ENCODE results near the gene KLHL5. TPM values are rescaled to one million over a fixed set of nuclear protein-coding genes. Genes with fewer than 3 reads are reported as not detected.

Gene KLHL5
- total RNA-seq, 4 donors from 2014 or later: 10.9 to 14.0 (median 11.8) TPM

DNA sequence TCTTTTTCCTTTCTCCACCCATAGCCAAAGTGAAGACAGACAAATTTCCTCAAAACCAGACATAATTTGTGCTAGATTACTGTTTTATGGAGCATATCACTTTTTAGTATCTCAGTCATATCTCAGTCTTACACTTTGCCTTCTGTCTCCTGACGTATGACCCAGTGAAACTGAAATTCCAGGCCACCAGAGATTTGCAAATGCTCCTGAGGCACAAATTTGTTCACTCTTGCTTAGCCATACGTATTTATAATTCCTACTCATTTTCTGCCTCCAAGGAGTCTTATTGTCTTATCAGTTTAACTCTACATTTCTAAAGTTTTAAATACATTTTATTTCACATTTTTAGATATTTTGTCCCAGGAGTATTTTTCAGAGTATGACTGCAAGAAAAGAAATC lies 39.8 kb upstream of the KLHL5 start:
- intact Hi-C loops (cut with DNase I; ENCODE audit: low total_unique reads) (no loop called here), in situ Hi-C loops (cut with MboI; ENCODE audit: low sequenced_read_pairs in 4 of 4) (no loop called here)

DNA sequence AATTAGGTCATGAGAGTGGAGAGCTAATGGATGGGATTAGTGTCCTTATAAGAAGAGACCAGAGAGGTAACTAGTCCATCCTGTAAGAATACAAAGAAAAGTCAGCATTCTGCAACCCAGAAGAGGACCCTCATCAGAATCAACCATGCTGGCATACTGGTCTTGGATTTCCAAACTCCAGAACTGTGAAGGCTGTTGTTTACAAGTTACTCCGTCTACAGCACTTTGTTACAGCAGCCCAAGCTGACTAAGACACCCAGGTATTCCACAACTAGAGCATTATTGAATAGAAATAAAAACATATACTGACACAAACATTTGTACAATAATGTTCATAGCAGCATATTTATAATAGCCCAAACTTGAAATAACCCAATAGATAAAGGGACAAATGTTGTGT lies 39.0 kb upstream of the KLHL5 start:
- Histone ChIP-seq H3K4me1 (no peaks in the 10 kb centered on the region), H3K27ac (no peak overlapping the region), H3K36me3 (no peaks in the 10 kb centered on the region), H3K27me3 (no peaks in the 10 kb centered on the region), H3K9me3 (no peaks in the 10 kb centered on the region), H3K4me3 (no peak overlapping the region)
- in situ Hi-C loops (cut with MboI; ENCODE audit: low sequenced_read_pairs in 4 of 4): no loop called here
- TF ChIP-seq, protein P1, sequence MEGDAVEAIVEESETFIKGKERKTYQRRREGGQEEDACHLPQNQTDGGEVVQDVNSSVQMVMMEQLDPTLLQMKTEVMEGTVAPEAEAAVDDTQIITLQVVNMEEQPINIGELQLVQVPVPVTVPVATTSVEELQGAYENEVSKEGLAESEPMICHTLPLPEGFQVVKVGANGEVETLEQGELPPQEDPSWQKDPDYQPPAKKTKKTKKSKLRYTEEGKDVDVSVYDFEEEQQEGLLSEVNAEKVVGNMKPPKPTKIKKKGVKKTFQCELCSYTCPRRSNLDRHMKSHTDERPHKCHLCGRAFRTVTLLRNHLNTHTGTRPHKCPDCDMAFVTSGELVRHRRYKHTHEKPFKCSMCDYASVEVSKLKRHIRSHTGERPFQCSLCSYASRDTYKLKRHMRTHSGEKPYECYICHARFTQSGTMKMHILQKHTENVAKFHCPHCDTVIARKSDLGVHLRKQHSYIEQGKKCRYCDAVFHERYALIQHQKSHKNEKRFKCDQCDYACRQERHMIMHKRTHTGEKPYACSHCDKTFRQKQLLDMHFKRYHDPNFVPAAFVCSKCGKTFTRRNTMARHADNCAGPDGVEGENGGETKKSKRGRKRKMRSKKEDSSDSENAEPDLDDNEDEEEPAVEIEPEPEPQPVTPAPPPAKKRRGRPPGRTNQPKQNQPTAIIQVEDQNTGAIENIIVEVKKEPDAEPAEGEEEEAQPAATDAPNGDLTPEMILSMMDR (IDR thresholded peaks at IDR 0.05 in 4 of 5, conservative IDR thresholded peaks at IDR 0.05 in 1 of 5): no peak
- TF ChIP-seq POLR2A (IDR thresholded peaks at IDR 0.05): no peak
- intact Hi-C loops (cut with DNase I; ENCODE audit: low total_unique reads): no loop called here
- ATAC-seq (no peak), DNase-seq (no peak)

More for the DNA sequence above, 39.8 kb upstream of the KLHL5 start:
- no peak for DNase-seq
- Histone ChIP-seq H3K4me3 (no peak overlapping the region), H3K27me3 (no peaks in the 10 kb centered on the region), H3K27ac (no peak overlapping the region), H3K36me3 (no peaks in the 10 kb centered on the region), H3K9me3 (no peaks in the 10 kb centered on the region), H3K4me1 (no peaks in the 10 kb centered on the region)
- ATAC-seq: no peak
- no peak for TF ChIP-seq POLR2A (IDR thresholded peaks at IDR 0.05)
- TF ChIP-seq, protein P1 (IDR thresholded peaks at IDR 0.05 in 4 of 5, conservative IDR thresholded peaks at IDR 0.05 in 1 of 5): no peak

DNA sequence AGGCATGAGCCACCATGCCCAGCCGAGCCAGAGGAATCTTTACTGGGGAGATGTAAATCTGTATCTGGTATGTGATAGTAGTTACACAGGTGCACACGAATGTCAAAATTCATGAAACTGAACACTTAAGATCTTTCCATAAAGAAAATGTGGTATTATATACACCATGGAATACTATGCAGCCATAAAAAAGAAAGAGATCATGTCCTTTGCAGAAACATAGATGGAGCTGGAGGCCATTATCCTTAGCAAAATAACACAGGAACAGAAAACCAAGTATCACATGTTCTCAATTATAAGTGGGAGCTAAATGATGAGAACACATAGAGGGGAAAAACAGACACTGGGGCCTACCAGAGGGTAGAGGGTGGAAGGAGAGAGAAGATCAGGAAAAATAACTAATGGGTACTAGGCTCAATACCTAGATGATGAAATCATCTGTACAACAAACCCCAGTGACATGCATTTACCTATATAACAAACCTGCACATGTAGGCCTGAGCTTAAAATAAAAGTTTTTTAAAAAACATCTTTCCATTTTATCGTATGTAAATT lies 37.6 kb upstream of the KLHL5 start:
- intact Hi-C loops (cut with DNase I; ENCODE audit: low total_unique reads) (no loop called here), in situ Hi-C loops (cut with MboI; ENCODE audit: low sequenced_read_pairs in 4 of 4) (no loop called here)
- Histone ChIP-seq H3K27ac (no peak overlapping the region), H3K36me3 (no peaks in the 10 kb centered on the region), H3K4me3 (no peak overlapping the region), H3K27me3 (no peaks in the 10 kb centered on the region), H3K9me3 (no peaks in the 10 kb centered on the region), H3K4me1 (no peaks in the 10 kb centered on the region)
- no peak for TF ChIP-seq POLR2A (IDR thresholded peaks at IDR 0.05)
- TF ChIP-seq, protein P1 (IDR thresholded peaks at IDR 0.05 in 4 of 5, conservative IDR thresholded peaks at IDR 0.05 in 1 of 5): no peak
- DNase-seq (no peak), ATAC-seq (no peak)

DNA sequence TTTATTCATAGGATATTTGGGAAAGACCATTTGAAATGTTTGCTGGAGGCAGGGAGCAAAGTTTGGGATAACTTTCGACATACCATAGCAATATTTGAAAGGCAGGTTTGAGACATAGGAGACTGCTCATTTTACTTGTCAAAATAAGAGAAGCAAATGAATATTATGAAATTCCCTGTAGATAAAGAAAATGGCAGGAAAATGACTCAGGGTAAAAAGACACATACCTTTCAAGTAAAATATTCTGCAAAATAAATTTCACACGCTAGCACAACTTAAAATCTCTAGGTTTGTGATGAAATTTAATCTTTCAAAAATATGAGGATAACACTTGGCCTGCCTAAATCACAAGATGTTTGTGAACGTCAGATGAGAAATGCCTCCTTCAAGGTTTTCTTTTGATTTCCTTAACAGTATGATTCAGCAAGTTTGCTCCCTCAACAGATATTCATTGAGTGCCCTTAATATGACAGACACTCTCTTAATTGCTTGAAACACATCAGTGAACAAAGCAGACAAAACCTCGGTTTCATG lies 36.4 kb upstream of the KLHL5 start:
- no peak overlapping the region for H3K4me3 ChIP-seq
- ATAC-seq: no peak
- no peak for DNase-seq
- no peak overlapping the region for H3K27ac ChIP-seq
- intact Hi-C loops (cut with DNase I; ENCODE audit: low total_unique reads) (no loop called here), in situ Hi-C loops (cut with MboI; ENCODE audit: low sequenced_read_pairs in 4 of 4) (no loop called here)
- H3K27me3 ChIP-seq: no peaks in the 10 kb centered on the region
- no peaks in the 10 kb centered on the region for H3K36me3 ChIP-seq
- no peaks in the 10 kb centered on the region for H3K4me1 ChIP-seq
- TF ChIP-seq, protein P1 (IDR thresholded peaks at IDR 0.05 in 4 of 5, conservative IDR thresholded peaks at IDR 0.05 in 1 of 5): no peak
- TF ChIP-seq POLR2A (IDR thresholded peaks at IDR 0.05): no peak
- H3K9me3 ChIP-seq: no peaks in the 10 kb centered on the region

DNA sequence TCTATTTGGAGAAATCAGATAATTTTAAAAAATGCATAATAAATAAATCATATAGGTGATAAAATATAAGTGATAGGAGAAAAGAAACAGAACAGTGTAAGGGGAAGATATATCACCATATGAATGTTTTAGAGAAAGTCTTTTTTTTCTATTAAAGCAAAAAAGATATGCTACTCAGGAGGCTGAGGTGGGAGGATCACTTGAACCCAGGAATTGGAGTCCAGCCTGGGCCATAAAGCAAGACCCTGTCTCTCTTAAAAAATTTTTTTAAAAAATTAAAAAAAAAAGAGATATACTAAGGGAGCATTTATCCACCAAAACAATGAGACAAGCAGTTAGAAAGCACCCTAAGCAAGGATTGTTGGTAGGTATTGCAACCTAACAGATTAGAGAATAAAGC lies 35.9 kb upstream of the KLHL5 start:
- Histone ChIP-seq H3K27ac (no peak overlapping the region), H3K27me3 (no peaks in the 10 kb centered on the region), H3K36me3 (no peaks in the 10 kb centered on the region), H3K4me1 (no peaks in the 10 kb centered on the region), H3K4me3 (no peak overlapping the region), H3K9me3 (no peaks in the 10 kb centered on the region)
- intact Hi-C loops (cut with DNase I; ENCODE audit: low total_unique reads) (no loop called here), in situ Hi-C loops (cut with MboI; ENCODE audit: low sequenced_read_pairs in 4 of 4) (no loop called here)
- DNase-seq (no peak), ATAC-seq (no peak)
- no peak for TF ChIP-seq POLR2A (IDR thresholded peaks at IDR 0.05)
- TF ChIP-seq, protein P1 (IDR thresholded peaks at IDR 0.05 in 4 of 5, conservative IDR thresholded peaks at IDR 0.05 in 1 of 5): no peak

Measured in gastrocnemius medialis (tissue), 4 donors.